Measurements from ENCODE around the gene SCGB3A2. TPM values are rescaled to one million over a fixed set of nuclear protein-coding genes. Genes with fewer than 3 reads are reported as not detected.

The SCGB3A2 gene
- total and polyA plus RNA-seq, 12 donors, result 0.69 to 0.79 (median 0.71) TPM; not detected in 9

GRCh38 chr5:147892696-147893296, 14.3 kb downstream of the SCGB3A2 start:
- TF ChIP-seq CTCF (IDR thresholded peaks at IDR 0.05) (no peak), POLR2A (IDR thresholded peaks at IDR 0.05) (no peak)
- 50 to 62% (median 56%) methylated on average over 3 of the region's 3 CpGs for WGBS, 4 donors
- Histone ChIP-seq H3K4me1 (replicated peaks in 1 of 2) (no peaks in the 10 kb centered on the region), H3K36me3 (replicated peaks in 1 of 2) (no peaks in the 10 kb centered on the region), H3K27me3 (no peaks in the 10 kb centered on the region), H3K9me3 (replicated peaks in 1 of 3) (no peaks in the 10 kb centered on the region), H3K27ac (no peak overlapping the region), H3K4me3 (no peak overlapping the region)
- DNase-seq, result no peak
- intact Hi-C loops (cut with DNase I), result no loop called here

GRCh38 chr5:147893820-147894219, 15.3 kb downstream of the SCGB3A2 start:
- 37 to 48% (median 44%) methylated on average over 2 of the region's 2 CpGs for WGBS, 4 donors
- H3K27me3 ChIP-seq, result no peaks in the 10 kb centered on the region
- H3K36me3 ChIP-seq (replicated peaks in 1 of 2), result no peaks in the 10 kb centered on the region
- H3K4me3 ChIP-seq, result no peak overlapping the region
- DNase-seq, result no peak
- intact Hi-C loops (cut with DNase I), result no loop called here
- TF ChIP-seq POLR2A (IDR thresholded peaks at IDR 0.05), result no peak
- no peak for TF ChIP-seq CTCF (IDR thresholded peaks at IDR 0.05)
- no peaks in the 10 kb centered on the region for H3K9me3 ChIP-seq (replicated peaks in 1 of 3)
- no peaks in the 10 kb centered on the region for H3K4me1 ChIP-seq (replicated peaks in 1 of 2)
- H3K27ac ChIP-seq, result no peak overlapping the region

- no peaks in the 10 kb centered on the region for H3K9me3 ChIP-seq (replicated peaks in 1 of 3)
- H3K4me3 ChIP-seq, result no peak overlapping the region
- H3K4me1 ChIP-seq (replicated peaks in 1 of 2), result no peaks in the 10 kb centered on the region
- DNase-seq, result no peak
- intact Hi-C loops (cut with DNase I), result no loop called here
- no peak overlapping the region for H3K27ac ChIP-seq
- no peaks in the 10 kb centered on the region for H3K36me3 ChIP-seq (replicated peaks in 1 of 2)
- 70 to 94% (median 74%) methylated on average over 1 of the region's 1 CpG for WGBS, 4 donors
- TF ChIP-seq CTCF (IDR thresholded peaks at IDR 0.05) (no peak), POLR2A (IDR thresholded peaks at IDR 0.05) (no peak)
- H3K27me3 ChIP-seq, result no peaks in the 10 kb centered on the region
Measured at GRCh38 chr5:147895864-147896263, 17.4 kb downstream of the SCGB3A2 start.

- H3K9me3 ChIP-seq (replicated peaks in 1 of 3), result no peaks in the 10 kb centered on the region
- no peaks in the 10 kb centered on the region for H3K36me3 ChIP-seq (replicated peaks in 1 of 2)
- no peak overlapping the region for H3K4me3 ChIP-seq
- H3K27ac ChIP-seq, result no peak overlapping the region
- DNase-seq, result no peak
- intact Hi-C loops (cut with DNase I), result no loop called here
- H3K4me1 ChIP-seq (replicated peaks in 1 of 2), result no peaks in the 10 kb centered on the region
- H3K27me3 ChIP-seq, result no peaks in the 10 kb centered on the region
- TF ChIP-seq POLR2A (IDR thresholded peaks at IDR 0.05) (no peak), CTCF (IDR thresholded peaks at IDR 0.05) (no peak)
- WGBS, 4 donors, result 73 to 78% (median 76%) methylated on average over 3 of the region's 3 CpGs
Measured at GRCh38 chr5:147898875-147899401, 20.4 kb downstream of the SCGB3A2 start.

Measured in adrenal gland (tissue), 12 donors.